ENCODE data around the gene MED17.

Gene MED17

DNA sequence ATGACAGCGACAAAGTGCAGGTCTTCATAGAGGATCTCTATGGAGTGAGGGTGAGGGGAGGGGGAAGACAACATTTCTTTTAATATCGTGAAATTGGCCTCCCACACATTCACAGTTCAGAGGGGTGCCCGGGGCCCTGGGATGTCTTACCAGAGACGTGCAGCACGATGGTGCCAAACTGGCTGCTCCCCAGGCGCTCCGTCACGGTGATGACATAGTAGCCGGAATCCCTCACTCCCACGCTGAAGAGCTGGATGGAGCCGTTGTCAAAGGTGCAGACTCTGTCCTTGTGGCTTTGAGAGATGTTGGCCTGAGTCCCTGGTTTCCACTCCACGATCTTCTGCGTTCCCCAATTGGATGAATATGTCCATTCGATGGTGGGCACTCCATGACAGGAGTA lies 36.8 kb downstream of the MED17 start:
- no peak for DNase-seq

DNA sequence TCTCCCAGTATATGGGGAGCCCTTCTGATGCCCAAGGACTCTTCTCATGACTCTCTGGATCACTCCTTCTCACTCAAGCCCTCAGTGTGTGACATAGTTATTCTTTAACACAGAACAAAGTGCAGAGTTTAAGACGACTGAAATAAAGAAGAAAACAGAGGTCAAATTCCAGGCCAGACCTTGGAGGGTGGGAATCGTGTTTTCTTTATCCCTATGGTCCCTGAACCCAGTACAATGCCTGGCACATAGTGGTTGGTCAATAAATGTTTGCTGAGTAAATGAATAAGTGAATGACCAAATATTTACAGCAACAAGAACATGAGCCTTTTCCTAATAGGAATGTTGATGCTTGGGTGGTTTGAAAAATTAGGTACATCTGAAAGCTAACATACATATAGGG lies 37.5 kb downstream of the MED17 start:
- no peak for DNase-seq

DNA sequence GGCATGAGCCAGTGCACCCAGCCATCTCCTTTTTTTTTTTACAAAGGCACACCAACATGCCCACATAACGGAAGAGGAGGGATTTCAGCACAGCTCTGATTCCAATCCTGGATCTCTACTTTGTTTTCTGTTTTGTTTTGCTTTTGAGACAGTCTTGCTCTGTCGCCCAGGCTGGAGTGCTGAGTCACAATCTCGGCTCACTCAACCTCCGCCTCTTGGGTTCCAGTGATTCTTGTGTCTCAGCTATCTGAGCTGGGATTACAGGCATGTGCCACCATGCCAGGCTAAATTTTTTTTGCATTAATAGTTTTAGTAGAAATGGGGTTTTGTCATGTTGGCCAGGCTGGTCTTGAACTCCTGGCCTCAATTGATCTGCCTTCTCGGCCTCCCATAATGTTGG lies 38.3 kb downstream of the MED17 start:
- no peak for DNase-seq

DNA sequence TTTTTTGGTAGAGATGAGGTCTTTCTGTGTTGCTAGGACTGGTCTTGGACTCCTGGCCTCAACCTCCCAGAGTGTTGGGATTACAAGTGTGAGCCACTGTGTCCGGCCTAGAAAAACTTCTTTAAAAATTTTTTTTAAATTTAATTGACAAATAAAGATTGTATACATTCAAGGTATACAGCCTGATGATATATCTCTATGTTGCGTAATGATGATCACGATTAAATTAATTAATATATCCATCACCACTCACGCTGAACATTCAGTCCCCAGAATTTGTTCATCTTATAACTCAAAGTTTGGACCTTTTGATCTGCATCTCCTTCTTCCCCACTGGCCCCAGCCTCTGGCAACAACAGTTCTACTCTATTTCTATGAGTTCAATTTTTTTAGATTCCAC lies 39.1 kb downstream of the MED17 start:
- no peak for DNase-seq

DNA sequence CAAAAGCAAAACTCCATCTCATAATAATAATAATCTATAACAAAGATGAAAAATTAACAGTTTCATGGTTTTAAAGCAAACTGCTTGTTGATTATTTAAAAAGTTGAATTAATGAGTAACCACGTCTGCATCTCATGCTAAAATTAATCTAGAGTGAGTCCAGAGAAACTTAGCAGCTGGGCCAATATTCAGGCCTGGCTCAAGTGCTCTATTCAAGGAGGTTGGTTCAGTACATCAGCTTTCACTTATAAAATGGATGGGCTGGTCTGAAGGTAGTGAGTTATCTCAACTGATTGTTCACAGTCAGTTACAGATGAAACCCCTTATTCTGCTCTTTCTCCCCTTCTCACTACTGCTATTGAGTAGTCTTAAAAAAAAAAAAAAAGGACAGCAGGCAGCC lies 43.3 kb downstream of the MED17 start:
- DNase-seq: no peak

DNA sequence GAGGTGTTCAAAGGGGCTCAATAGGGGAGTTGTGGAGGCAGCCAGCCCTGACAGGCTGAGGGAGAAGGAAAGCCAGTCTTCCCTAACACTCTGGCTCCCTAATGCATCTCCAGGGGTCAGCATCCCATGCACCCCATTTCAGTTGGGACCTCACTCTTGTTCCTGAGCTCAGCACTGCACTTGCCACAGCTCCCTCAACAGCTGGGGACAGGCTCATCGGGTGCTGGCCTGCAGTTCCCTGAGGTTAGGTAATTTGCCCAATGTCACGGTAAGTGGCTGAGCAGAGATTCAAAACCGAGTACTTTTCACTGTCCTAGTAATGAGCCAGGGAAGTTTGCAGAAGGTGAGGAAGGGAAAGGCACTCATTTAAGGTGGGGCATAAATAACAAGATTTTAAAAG lies 45.5 kb downstream of the MED17 start:
- DNase-seq: no peak

DNA sequence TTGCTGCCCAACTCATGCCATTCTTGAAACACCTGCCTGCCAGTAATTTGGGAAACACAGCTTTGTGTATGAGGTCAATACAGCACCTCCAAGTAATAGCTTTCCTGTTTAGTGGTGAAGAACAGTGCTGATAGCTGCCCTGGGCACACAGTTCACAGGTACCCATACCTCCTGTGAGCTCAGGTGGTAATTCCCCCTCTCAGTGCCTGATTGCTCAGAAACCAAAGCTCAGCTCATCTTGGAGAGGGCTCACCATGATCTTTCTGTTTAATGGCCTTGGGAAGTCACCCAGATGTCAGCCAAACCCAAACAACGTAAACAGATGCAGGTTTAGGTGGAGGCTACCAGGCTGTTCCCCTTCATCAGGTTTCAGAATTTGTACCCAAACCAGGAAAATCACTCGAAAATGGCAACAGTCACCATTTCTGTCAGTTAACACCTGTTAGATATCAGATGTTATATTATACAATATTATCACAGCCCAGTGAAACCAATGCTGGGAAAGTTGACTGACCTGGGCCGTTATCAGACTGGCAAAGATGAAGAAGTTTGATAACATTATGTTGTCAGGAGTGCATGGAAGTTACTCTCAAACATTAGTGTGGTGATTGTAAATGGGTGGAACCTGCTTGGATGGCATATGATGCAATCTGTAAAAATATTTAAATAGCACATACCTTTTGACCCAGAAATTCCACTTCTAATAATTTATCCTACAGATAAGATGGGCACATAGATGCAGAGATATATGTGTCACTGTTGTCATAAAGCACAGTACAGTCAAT lies 47.5 kb downstream of the MED17 start:
- DNase-seq: no peak

DNA sequence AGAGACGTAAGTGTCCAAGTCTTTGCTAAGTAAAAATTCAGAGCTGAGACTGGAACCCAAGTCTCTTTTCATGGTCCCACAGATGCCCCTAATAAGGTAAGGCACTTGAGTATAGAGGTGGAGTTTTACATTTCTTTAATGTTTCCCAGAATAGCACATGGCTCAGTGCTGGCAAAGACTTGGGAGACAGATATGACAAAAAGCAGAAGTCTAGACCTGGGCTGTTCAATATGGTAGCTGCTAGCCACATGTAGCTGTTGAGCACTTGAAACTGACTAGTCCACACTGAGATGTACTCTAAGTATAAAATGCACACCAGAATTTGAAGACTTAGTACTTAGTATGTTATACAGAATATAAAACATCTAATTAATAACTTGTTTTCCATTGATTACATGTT lies 48.7 kb downstream of the MED17 start:
- DNase-seq: no peak

DNA sequence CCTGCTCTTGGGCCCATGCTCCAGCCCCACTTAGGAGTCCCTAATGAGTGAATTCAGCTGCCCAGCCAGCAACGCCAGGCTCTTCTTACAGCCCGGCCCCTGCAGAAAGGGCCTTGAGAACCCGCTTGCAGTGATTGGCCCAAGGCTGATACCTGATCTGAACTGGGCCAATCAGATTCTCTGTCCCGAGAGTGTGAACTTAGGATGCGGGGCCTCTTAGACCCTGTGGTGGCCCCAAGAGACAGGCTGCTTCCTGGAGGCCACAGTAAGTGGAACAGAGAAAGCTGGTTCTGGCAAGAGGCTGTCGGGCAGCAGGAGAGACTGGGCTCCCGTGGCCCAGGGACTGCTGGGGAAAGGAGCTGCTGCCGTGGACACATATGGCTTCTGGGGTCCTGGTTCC lies 54.9 kb downstream of the MED17 start:
- no peak for DNase-seq

DNA sequence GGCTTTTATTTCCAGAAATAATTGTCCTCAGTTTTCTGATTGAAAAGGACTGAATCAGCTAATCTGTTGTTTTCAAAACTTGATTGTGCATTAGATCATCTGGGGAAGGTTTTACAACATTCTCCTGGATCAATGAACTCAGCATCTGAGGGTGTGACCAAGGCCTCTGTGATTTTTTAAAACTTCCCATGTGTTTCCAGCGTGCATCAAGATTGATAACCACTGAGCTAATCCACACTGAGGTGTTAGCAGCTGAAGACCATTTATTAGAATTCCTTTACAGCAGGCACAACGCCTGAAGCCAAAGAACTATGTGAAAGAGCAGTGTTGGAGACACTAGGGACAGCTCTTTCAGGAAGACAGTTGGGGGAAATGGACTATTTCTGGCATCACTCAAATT lies 56.1 kb downstream of the MED17 start:
- no peak for DNase-seq

DNA sequence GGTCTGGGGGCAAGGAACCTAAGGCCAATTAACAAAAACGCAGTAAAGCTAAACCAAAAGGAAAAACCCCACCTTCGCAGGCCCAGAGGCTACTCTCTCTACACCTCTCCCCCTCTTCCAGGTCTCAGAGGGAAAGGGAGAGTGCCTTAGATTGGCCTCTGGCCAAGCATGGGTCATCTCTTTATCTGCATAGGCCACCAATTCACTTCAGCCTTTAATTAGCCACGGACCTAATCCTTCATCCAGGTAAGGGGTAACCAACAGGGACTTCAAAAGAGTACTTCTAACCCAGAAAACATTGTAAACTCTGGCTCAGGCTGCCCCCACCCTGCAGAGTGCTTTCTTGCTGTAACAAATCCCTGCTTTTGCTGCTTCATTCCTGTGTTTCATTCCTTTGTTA lies 56.9 kb downstream of the MED17 start:
- DNase-seq: no peak

DNA sequence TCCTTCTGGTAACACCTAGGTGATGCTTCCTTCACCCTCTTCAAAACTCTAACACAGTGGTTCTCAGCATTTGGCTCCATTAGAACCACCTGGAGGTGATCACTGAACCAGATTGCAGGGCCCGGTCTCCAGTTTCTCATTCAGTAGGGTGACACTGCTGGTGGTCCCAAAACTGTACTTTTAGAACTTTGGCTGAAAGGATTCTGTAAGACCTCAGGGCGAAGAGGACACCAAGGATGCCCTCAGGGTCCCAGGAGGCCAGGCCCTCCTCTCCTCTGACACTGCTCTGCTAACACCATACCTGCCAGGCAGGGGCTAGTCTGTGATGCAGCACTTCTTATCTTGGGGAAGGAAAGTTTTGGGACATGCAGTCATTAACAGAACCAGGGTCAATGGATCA lies 57.4 kb downstream of the MED17 start:
- no peak for DNase-seq

DNA sequence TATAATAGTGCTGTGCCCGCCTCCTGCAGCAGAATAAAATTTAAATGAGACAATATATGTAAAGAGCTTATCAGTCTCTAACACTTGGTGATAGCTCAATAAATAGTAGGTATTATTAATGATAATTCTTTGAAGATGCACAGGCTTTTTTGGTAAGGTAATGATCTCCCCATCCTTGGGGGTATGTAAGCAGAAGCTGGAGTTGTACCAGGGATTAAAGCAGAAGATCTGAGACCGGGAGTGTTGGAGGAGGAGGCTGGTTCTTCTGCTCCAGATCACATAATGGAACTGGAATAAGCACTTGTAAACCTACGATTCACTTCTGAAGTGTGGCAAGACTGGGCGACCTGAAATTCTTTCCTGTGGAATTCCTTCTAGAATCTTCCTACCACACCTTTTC lies 58.0 kb downstream of the MED17 start:
- DNase-seq: no peak

DNA sequence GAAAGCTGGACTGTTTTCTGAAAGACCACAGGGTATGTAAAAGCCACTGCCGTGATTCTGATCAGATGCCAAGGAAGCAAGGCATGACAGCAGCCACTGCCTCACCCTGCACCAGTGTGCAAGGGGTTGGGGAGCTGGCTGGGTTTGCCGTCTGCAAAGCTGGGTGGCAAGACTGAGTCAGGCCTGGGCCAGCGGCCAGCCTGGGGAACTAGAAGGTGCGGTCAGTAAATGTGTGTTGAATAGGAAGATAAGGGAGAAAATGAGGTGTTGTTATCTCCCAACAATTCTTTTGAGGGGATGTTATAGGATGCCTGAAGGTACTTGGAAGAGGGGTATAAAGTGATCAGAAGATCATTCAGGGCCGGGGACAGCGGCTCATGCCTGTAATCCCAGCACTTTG lies 58.4 kb downstream of the MED17 start:
- DNase-seq: no peak

DNA sequence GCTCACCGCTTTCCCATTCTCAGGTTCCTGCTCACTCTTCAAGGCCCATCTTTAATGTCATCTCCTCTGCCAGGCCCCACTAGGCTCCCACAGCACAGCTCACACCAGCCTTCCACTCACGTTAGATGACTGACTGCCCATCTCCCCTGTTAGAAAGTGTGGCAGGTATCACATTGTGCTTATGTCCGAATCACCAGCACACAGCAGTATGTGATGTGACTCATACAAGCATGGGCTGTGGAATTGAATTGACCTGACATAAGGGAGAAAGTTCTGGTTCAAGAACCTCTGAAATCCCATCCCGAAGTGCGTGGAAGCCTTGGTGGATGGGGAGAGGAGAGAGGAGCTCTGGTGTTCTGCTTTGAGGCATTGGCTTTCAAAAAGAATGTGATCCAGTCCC lies 59.8 kb downstream of the MED17 start:
- no peak for DNase-seq

DNA sequence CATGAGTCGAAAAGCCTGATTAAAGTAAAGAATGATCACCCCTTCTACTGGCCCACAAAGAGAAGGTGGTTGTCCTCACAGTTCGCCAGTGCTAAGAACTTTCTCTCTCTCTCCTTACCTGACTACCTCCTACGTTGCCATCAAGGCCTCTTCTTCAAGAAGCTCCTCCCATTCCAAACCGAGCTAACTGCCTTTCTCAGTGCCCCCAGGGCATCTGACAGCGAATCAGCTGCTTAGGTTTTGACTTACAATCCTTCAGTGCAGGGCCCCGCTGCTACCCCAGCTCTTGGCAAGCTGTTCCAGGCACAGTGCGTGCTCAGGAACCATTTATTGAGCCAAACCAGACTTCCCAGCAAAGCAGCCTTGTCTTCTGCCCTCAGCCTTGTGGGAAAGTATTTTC lies 60.5 kb downstream of the MED17 start:
- no peak for DNase-seq

DNA sequence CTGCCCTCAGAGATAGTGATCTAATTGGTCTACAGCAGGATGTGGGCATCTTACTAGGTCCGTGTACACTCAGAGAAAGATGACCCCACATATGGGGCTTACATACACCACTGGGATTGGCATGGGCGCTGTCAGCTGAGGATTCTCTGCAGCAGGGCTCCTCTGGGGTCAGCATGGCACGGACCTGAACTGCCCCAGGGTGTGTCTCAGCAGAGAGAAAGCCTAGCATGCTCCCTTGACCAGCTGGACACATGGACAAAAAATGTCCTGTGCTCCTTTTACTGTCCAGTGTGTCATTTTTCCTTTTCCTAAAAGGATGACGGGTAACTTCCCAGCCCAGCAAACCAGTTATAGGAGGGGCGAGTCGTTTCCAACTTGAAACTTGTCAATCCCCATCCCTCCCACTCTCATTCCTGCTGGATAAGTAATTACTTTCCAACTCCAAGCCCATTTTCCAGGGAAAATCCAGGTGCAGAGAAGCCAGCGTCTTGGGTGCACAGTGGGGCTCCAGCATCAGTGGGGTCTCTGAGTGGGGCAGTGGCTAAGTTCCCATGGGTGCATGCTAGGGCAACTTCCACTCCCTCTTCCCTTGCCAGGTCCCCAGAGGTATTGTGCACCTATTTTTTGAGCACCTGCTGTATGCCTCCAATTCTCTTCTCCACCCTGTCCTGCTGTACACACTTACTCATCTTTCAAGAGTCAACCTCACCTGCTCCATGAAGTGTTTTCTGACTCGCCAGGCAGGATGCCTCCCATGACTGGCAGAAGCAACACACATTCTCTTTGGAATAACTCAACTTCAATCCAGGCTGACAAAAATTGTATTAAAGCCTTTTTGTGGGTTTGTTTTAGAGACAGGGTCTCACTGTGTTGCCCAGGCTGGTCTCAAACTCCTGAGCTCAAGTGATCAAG lies 61.4 kb downstream of the MED17 start:
- DNase-seq: no peak

DNA sequence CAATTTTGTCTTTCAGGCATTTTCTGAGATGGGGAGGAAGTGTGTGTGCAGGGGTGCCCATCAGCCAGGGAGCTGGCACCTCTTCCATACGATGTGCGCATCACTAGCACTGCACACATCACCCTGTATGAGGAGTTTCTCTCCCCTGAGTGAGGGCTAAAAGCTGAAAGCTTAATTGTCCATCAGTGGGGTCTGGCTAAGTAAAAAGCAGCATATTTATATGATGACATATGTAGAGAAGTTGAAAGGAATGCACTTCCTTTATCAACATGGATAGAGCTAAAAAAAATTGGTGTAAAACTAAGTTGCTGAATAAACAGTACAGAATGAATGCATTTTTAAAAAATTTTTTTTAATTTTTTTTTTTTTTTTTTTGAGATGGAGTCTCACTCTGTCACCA lies 62.3 kb downstream of the MED17 start:
- DNase-seq: no peak

DNA sequence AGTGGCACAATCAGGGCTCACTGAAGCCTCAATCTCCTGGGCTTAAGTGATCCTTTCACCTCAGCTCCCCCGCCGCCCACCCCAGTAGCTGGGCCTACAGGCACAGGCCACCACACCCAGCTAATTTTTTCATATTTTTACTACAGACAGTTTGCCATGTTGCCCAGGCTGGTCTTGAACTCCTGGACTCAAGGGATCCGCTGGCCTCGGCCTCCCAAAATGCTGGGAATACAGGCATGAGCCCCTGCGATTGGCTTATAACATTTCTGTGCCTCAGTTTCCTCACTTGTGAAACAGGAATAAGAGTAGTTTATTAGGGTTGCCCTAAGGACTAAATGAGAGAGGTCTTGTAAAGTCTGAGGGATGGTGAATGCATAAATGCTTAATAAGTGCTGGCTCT lies 65.1 kb downstream of the MED17 start:
- no peak for DNase-seq

DNA sequence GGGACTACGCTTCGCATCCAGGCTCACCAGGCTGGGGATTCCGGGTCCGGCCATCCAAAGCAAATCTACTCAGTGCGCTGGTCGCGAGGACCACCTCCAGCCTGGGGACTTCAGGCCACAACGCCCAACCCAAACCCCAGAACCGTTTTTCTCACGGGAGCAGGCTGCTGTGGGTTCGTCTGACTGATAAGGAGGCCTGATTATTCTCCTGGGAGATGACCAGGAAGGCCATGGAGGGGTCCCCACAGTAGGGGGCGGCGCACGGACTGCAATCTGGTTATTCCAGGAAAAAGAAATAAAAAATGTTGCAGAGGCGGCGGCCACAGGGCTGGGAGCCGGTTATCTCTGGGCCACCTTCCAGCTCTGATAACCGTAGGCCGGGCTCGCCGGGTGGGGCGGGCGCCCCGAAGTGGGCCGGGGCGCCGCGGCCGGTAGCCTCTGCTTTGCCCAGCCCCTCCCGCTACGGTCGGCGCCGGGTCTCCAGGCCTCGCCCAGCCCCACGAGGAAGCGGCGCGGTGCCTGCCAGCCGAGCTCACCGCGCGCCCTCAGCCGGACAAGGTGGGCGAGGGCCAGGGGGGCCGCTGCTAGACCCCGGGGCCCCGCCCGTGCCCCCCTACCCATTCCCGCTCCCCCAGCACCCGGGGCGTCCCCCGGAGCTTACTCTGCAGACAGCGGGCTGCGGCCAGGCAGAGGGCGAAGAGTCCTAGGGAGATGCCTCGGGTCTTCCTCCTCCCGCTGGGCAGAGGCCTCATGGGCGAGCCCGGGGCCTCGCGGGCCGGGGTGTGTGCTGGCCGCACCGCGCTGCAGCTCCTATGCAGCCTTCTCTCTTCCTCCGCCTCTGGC lies 65.9 kb downstream of the MED17 start:
- no peak for DNase-seq

DNA sequence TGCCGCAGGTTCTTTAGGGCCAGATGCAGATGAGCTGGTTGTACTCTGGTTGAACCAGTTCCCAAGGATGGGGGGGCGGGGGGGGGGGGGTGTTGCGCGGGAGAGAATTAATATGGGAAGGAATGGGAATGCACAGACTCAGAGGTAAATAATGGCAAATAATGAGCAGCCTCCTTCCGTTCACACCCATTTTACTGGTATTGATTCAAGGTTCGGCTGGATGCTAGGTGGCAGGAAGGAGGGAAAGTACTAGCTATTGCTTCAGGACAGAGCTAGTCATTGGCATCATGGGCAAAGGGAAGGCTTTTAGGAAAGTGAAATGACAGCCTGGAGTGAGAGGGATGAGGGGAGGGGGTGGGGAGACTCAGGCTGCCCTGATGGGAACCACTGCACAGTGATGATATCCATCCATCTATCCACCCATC lies 66.5 kb downstream of the MED17 start, which contains the start of gene VSTM5:
VSTM5 (minus strand) TSS at position 25 of the 425 bp plus-strand sequence. CDS start 116 bp downstream, outside the sequence.
- no peak for DNase-seq

DNA sequence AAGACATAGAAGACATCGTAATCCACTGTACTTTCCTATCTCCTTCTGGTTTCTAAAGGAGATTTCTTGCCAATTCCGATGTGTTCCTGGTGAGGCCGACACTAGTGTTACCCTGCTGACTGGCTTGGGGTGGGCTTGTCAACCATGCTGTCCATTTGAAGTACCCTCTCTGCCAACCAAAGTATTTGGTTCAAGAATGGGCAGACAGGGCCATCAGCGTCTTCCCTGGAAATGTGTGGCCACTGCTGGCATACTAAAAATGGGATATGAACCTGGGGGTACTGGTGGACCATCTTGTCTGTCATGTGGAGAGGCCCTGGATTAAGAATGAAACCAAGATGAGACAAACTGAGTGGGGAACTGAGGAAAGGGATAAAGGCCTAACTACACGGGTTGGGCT lies 68.2 kb downstream of the MED17 start:
- DNase-seq: no peak

DNA sequence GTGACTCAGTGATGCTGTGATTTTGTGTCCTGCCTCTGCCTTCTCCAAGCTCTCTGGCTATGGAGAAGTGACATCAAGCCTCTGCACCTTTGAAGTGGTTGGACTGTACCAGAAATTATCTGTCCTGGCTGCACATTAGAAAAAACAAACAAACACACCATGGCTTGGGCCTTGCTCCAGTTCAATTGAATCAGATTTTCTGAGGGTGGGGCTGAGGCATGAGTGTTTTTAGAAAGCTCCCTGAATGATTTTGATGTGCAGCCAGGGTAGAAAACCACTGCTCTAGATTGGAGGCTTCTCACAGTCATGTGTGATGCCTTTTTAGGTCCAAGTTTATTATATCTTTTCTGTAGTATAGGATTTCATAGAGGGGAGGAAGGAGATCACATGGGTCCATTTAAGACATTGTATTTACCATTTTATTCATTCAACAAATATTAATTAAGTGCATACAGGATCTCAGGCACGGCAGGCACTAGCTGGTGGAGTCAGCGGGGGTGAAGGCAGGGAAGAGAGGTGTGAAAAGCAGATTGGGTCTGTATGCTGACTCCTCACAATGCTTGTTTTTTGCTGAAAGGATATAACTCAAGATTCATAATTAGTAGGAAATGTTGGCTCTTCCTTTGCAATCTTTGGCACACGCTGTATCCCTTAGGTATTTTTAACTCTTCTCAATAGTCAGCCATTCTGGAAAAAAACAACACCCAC lies 73.5 kb downstream of the MED17 start:
- peak in 1 of 2 experiments; percentile 8 for DNase-seq
